K562 (cell line): Measurements from ENCODE around the gene GTPBP1. TPM values are rescaled to one million over a fixed set of nuclear protein-coding genes. Genes with fewer than 3 reads are reported as not detected.

Source experiments
- CCNT2 ChIP-seq: IDR thresholded peaks from 2 replicates; pipeline ENCODE4 v1.6.1; 2011; ENCODE audit warnings: borderline replicate concordance, low read depth, mild to moderate bottlenecking, moderate library complexity, mixed read lengths, low read length; ENCODE audit not compliant: insufficient read length; ENCODE audit errors: extremely low read depth
- EP400 ChIP-seq: fragments of 450-650 bp; IDR thresholded peaks from 2 replicates; pipeline ENCODE4 v1.6.1; 2017; ENCODE audit warnings: antibody characterized with exemption, mild to moderate bottlenecking, moderate library complexity
- NONO ChIP-seq, 2 experiments: fragments of 200-400 bp in 1 of 2; fragments of 450-650 bp in 1 of 2; formaldehyde crosslinking in 1 of 2; IDR thresholded peaks; 2 replicates each; pipeline ENCODE4 v1.6.1; 2017; ENCODE audit warnings: low read depth in 2 of 2, mild to moderate bottlenecking in 2 of 2, moderate library complexity in 2 of 2, low read length in 1 of 2
- PCBP1 ChIP-seq: fragments of 200-400 bp; formaldehyde crosslinking; IDR thresholded peaks from 2 replicates; pipeline ENCODE4 v1.6.1; 2018; ENCODE audit warnings: mild to moderate bottlenecking, low read depth, low read length; ENCODE audit not compliant: poor library complexity, severe bottlenecking
- PML ChIP-seq: IDR thresholded peaks from 2 replicates; pipeline ENCODE4 v1.6.1; 2012; ENCODE audit warnings: low read length, inconsistent platforms
- SP2 ChIP-seq: IDR thresholded peaks from 2 replicates; pipeline ENCODE4 v1.6.1; 2011; ENCODE audit warnings: mild to moderate bottlenecking, low read depth, low read length, moderate library complexity; ENCODE audit not compliant: poor library complexity, severe bottlenecking; ENCODE audit errors: extremely low read depth
- TBP ChIP-seq: optimal IDR thresholded peaks from 2 replicates; pipeline ENCODE3; 2011; ENCODE audit warnings: low read depth, low read length, improper control_type of control experiment
- ZKSCAN8 ChIP-seq: fragments of 200-800 bp; sonication (Bioruptor generic); IDR thresholded peaks from 2 replicates; pipeline ENCODE4 v1.6.1; 2016; ENCODE audit warnings: missing genetic modification characterization, missing compliant biosample characterization
- ZSCAN32 ChIP-seq: fragments of 450-650 bp; formaldehyde crosslinking; IDR thresholded peaks from 2 replicates; pipeline ENCODE4 v1.4.0; 2020; ENCODE audit warnings: mild to moderate bottlenecking, moderate library complexity
- polyA plus RNA-seq, 8 experiments: library from polyadenylated mRNA; depleted of rRNA in 4 of 8; stranded (reverse) in 5 of 8; unstranded in 3 of 8; fragments of >200 nt; fragmentation: Nextera tagmentation in 2 of 8; fragmentation: Illumina TruSeq in 1 of 8; extraction: Ambion mirVana in 2 of 8; extraction: Trizol in 1 of 8; gene quantifications; 2 replicates each; pipeline versions ENCODE4 v1.2.1 to v1.2.3, GENCODE V29; 2011 to 2014; ENCODE audit warnings: inconsistent platforms in 1 of 8, missing spikeins in 1 of 8
- total RNA-seq, 7 experiments: library from RNA; depleted of rRNA in 6 of 7; stranded (reverse); fragments of >200 nt in 6 of 7; fragmentation: Illumina TruSeq in 2 of 7; extraction: Trizol in 2 of 7; gene quantifications; 2 replicates each; pipeline versions ENCODE4 v1.2.1 to v1.2.3, GENCODE V29; 2011 to 2021; ENCODE audit warnings: low replicate concordance in 1 of 7
- TF ChIP-seq, protein P1 (sequence below), 2 experiments: fragments of 450-650 bp in 1 of 2; IDR thresholded peaks; 2 replicates each; pipeline ENCODE4 v1.6.1; 2011 to 2017; ENCODE audit warnings: low read depth in 2 of 2, antibody characterized with exemption in 1 of 2, borderline replicate concordance in 1 of 2, low read length in 1 of 2, mild to moderate bottlenecking in 1 of 2, mixed read lengths in 1 of 2; ENCODE audit not compliant: control insufficient read depth in 1 of 2
- TF ChIP-seq, protein P2 (sequence below), 2 experiments: fragments of 450-650 bp in 1 of 2; sonication (generic) in 1 of 2; formaldehyde crosslinking in 1 of 2; IDR thresholded peaks; 2 replicates each; pipeline versions ENCODE4 v1.7.1 to v1.9.0; 2016 to 2022; ENCODE audit warnings: inconsistent platforms in 1 of 2, mild to moderate bottlenecking in 1 of 2, missing genetic modification reagents in 1 of 2
- TF ChIP-seq, protein P3 (sequence below): sonication (generic); formaldehyde crosslinking; IDR thresholded peaks from 2 replicates; pipeline ENCODE4 v1.9.0; 2022; ENCODE audit warnings: mild to moderate bottlenecking, missing genetic modification reagents

The GTPBP1 gene
- total and polyA plus RNA-seq, 9 of the 15 experiments (the other 6 are each of a cell fraction or from before 2014, with no cell fraction given), result 0.83 to 53.2 (median 23.3) TPM

DNA sequence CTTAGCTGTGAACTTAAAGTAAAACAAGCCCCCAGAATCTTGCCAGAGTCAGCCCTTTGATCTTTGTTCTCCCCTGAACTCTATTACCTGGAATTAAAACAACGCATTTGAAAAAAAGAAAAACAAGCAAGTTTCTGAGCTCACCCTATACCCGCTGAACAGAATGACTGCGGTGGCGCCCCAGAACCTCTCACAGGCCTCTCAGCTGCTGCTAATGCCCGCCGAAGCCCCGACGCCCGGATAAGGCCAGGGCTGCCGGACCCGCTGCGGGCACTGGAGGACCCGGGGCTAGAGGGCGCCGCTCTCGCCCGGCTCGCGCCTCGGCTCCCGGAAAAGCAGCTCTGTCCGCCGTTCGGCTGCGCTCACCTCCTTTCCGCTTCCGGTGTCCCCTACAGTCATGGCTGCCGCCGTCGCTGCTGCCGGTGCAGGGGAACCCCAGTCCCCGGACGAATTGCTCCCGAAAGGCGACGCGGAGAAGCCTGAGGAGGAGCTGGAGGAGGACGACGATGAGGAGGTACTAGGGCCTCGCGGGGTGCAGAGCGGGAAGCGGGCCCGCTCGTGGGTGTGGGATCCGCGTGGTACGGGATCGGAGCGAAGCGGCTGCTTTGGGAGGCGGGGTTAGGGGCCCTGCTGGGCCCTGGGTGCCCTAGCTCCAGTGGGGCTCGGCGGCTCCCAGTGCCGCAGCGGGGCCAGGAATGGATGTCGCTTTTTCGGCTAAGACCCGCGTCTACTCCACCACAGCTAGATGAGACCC, 24.0 kb upstream of the GTPBP1 start, which contains the start of gene TOMM22 (continued):
- TF ChIP-seq, protein P1, sequence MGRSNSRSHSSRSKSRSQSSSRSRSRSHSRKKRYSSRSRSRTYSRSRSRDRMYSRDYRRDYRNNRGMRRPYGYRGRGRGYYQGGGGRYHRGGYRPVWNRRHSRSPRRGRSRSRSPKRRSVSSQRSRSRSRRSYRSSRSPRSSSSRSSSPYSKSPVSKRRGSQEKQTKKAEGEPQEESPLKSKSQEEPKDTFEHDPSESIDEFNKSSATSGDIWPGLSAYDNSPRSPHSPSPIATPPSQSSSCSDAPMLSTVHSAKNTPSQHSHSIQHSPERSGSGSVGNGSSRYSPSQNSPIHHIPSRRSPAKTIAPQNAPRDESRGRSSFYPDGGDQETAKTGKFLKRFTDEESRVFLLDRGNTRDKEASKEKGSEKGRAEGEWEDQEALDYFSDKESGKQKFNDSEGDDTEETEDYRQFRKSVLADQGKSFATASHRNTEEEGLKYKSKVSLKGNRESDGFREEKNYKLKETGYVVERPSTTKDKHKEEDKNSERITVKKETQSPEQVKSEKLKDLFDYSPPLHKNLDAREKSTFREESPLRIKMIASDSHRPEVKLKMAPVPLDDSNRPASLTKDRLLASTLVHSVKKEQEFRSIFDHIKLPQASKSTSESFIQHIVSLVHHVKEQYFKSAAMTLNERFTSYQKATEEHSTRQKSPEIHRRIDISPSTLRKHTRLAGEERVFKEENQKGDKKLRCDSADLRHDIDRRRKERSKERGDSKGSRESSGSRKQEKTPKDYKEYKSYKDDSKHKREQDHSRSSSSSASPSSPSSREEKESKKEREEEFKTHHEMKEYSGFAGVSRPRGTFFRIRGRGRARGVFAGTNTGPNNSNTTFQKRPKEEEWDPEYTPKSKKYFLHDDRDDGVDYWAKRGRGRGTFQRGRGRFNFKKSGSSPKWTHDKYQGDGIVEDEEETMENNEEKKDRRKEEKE (IDR thresholded peaks at IDR 0.05; ENCODE audit: borderline replicate concordance in 1 of 2, control insufficient read depth in 1 of 2, low read depth in 2 of 2, low read length in 1 of 2), result peak in 1 of 2 experiments; percentile 51; a peak in 1 of 4 replicates
- peak; percentile 93 for TF ChIP-seq SP2
- TF ChIP-seq CCNT2, result peak; percentile 81
- no peak for TF ChIP-seq ZKSCAN8 (CRISPR knock-in tag)
- peak; percentile 35 to 61; a peak in 2 of 4 replicates for TF ChIP-seq NONO (IDR thresholded peaks at IDR 0.05; ENCODE audit: low read depth in 2 of 2, low read length in 1 of 2)
- peak; percentile 78 for TF ChIP-seq TBP
- TF ChIP-seq, protein P2, sequence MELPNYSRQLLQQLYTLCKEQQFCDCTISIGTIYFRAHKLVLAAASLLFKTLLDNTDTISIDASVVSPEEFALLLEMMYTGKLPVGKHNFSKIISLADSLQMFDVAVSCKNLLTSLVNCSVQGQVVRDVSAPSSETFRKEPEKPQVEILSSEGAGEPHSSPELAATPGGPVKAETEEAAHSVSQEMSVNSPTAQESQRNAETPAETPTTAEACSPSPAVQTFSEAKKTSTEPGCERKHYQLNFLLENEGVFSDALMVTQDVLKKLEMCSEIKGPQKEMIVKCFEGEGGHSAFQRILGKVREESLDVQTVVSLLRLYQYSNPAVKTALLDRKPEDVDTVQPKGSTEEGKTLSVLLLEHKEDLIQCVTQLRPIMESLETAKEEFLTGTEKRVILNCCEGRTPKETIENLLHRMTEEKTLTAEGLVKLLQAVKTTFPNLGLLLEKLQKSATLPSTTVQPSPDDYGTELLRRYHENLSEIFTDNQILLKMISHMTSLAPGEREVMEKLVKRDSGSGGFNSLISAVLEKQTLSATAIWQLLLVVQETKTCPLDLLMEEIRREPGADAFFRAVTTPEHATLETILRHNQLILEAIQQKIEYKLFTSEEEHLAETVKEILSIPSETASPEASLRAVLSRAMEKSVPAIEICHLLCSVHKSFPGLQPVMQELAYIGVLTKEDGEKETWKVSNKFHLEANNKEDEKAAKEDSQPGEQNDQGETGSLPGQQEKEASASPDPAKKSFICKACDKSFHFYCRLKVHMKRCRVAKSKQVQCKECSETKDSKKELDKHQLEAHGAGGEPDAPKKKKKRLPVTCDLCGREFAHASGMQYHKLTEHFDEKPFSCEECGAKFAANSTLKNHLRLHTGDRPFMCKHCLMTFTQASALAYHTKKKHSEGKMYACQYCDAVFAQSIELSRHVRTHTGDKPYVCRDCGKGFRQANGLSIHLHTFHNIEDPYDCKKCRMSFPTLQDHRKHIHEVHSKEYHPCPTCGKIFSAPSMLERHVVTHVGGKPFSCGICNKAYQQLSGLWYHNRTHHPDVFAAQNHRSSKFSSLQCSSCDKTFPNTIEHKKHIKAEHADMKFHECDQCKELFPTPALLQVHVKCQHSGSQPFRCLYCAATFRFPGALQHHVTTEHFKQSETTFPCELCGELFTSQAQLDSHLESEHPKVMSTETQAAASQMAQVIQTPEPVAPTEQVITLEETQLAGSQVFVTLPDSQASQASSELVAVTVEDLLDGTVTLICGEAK (IDR thresholded peaks at IDR 0.05), result peak; percentile 98
- TF ChIP-seq, protein P2 (CRISPR knock-in tag; IDR thresholded peaks at IDR 0.05), result no peak
- TF ChIP-seq PML, result 0 out of 2 replicates have a peak, but pooled peaks have one; percentile 24
- peak; percentile 70 for TF ChIP-seq PCBP1
- TF ChIP-seq, protein P3, sequence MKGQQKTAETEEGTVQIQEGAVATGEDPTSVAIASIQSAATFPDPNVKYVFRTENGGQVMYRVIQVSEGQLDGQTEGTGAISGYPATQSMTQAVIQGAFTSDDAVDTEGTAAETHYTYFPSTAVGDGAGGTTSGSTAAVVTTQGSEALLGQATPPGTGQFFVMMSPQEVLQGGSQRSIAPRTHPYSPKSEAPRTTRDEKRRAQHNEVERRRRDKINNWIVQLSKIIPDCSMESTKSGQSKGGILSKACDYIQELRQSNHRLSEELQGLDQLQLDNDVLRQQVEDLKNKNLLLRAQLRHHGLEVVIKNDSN (CRISPR knock-in tag), result no peak
- TF ChIP-seq EP400, result peak; percentile 93
- no peak for TF ChIP-seq ZSCAN32 (CRISPR knock-in tag)
